HEK293 (cell line): ENCODE measurements around the gene LGALS12.

Experiments used
- CTCF ChIA-PET: fragments of 350-600 bp; formaldehyde crosslinking; extraction: SDS; loops from one replicate; lab custom pipeline; 2021; ENCODE audit warnings: antibody characterized with exemption; lab: Yijun Ruan, JAX
- POLR2A ChIA-PET: fragments of 300-600 bp; formaldehyde crosslinking; extraction: SDS; loops from one replicate; lab custom pipeline; 2020; ENCODE audit warnings: antibody characterized with exemption, inconsistent platforms; lab: Yijun Ruan, JAX
- H3K27ac ChIP-seq: fragments of 200-500 bp; sonication (Bioruptor generic); 2 replicates; pipeline ENCODE4 v1.5.1; 2014; ENCODE audit warnings: low read depth, low read length, control low read depth, inconsistent platforms; ENCODE audit errors: extremely low read depth
- H3K36me3 ChIP-seq, 2 experiments: fragments of 200-500 bp in 1 of 2; sonication (Bioruptor generic) in 1 of 2; 1 replicate in 1 of 2; 2 replicates in 1 of 2; pipeline ENCODE4 v1.5.1; 2014 to 2017; ENCODE audit warnings: inconsistent platforms in 2 of 2, low read length in 2 of 2; ENCODE audit not compliant: control insufficient read depth in 2 of 2, insufficient read depth in 1 of 2
- H3K4me1 ChIP-seq: fragments of 200-500 bp; sonication (Bioruptor generic); 2 replicates; pipeline ENCODE4 v1.5.1; 2014; ENCODE audit warnings: mild to moderate bottlenecking, low read length, inconsistent platforms; ENCODE audit not compliant: control insufficient read depth, insufficient read depth
- H3K4me3 ChIP-seq: 2 replicates; pipeline ENCODE4 v1.5.1; 2011; ENCODE audit warnings: low read depth, mild to moderate bottlenecking, control low read depth, low read length, moderate library complexity
- H3K9me3 ChIP-seq: fragments of 200-500 bp; sonication (Bioruptor generic); 2 replicates; pipeline ENCODE4 v1.5.1; 2014; ENCODE audit warnings: low read depth, low read length, inconsistent platforms; ENCODE audit not compliant: control insufficient read depth, insufficient read depth
- AEBP2 ChIP-seq: fragments of 450-650 bp; formaldehyde crosslinking; IDR thresholded peaks from 2 replicates; pipeline ENCODE4 v1.5.1; 2016; ENCODE audit warnings: missing biosample characterization, missing genetic modification characterization, borderline replicate concordance
- ELK4 ChIP-seq: IDR thresholded peaks from 2 replicates; pipeline ENCODE4 v1.6.1; 2011; ENCODE audit warnings: mild to moderate bottlenecking, low read depth, low read length, borderline replicate concordance
- GLIS2 ChIP-seq: fragments of 450-650 bp; formaldehyde crosslinking; IDR thresholded peaks from 2 replicates; pipeline ENCODE4 v1.5.1; 2016; ENCODE audit warnings: missing biosample characterization, missing genetic modification characterization
- PRDM10 ChIP-seq: fragments of 450-650 bp; formaldehyde crosslinking; IDR thresholded peaks from 2 replicates; pipeline ENCODE4 v1.5.1; 2016; ENCODE audit warnings: missing biosample characterization, missing genetic modification characterization
- RBAK ChIP-seq: fragments of 450-650 bp; formaldehyde crosslinking; IDR thresholded peaks from 2 replicates; pipeline ENCODE4 v1.5.1; 2016; ENCODE audit warnings: missing biosample characterization, missing genetic modification characterization
- REST ChIP-seq: fragments of 450-650 bp; formaldehyde crosslinking; IDR thresholded peaks from 2 replicates; pipeline ENCODE4 v1.5.1; 2016; ENCODE audit warnings: missing biosample characterization, missing genetic modification characterization
- ZBTB21 ChIP-seq: fragments of 450-650 bp; formaldehyde crosslinking; IDR thresholded peaks from 2 replicates; pipeline ENCODE4 v1.5.1; 2017; ENCODE audit warnings: missing biosample characterization, missing genetic modification characterization
- ZBTB49 ChIP-seq: fragments of 450-650 bp; formaldehyde crosslinking; IDR thresholded peaks from 2 replicates; pipeline ENCODE4 v1.5.1; 2016; ENCODE audit warnings: missing biosample characterization, missing genetic modification characterization, low read depth
- ZFP69B ChIP-seq: fragments of 450-650 bp; formaldehyde crosslinking; IDR thresholded peaks from 2 replicates; pipeline ENCODE4 v1.5.1; 2016; ENCODE audit warnings: missing biosample characterization, missing genetic modification characterization
- ZNF155 ChIP-seq: fragments of 450-650 bp; formaldehyde crosslinking; IDR thresholded peaks from 2 replicates; pipeline ENCODE4 v1.5.1; 2016; ENCODE audit warnings: missing biosample characterization, missing genetic modification characterization
- ZNF174 ChIP-seq: fragments of 450-650 bp; formaldehyde crosslinking; IDR thresholded peaks from 2 replicates; pipeline ENCODE4 v1.5.0; 2017; ENCODE audit warnings: missing biosample characterization, mild to moderate bottlenecking, missing genetic modification characterization
- ZNF184 ChIP-seq: fragments of 450-650 bp; IDR thresholded peaks from 2 replicates; pipeline ENCODE4 v1.5.1; 2018; ENCODE audit warnings: missing biosample characterization, mild to moderate bottlenecking, missing genetic modification characterization
- ZNF2 ChIP-seq: fragments of 450-650 bp; formaldehyde crosslinking; IDR thresholded peaks from 2 replicates; pipeline ENCODE4 v1.5.1; 2016; ENCODE audit warnings: missing biosample characterization, missing genetic modification characterization
- ZNF274 ChIP-seq, 2 experiments: fragments of 200-500 bp in 1 of 2; fragments of 450-650 bp in 1 of 2; sonication (Bioruptor generic) in 1 of 2; formaldehyde crosslinking in 1 of 2; IDR thresholded peaks; 2 replicates each; pipeline versions ENCODE4 v1.5.1 to v1.6.1; 2014 to 2016; ENCODE audit warnings: borderline replicate concordance in 1 of 2, inconsistent platforms in 1 of 2, low read length in 1 of 2, missing biosample characterization in 1 of 2, missing genetic modification characterization in 1 of 2
- ZNF391 ChIP-seq: fragments of 450-650 bp; formaldehyde crosslinking; IDR thresholded peaks from 2 replicates; pipeline ENCODE4 v1.5.1; 2016; ENCODE audit warnings: low read depth, missing biosample characterization, missing genetic modification characterization, borderline replicate concordance
- ZNF658 ChIP-seq: fragments of 450-650 bp; formaldehyde crosslinking; IDR thresholded peaks from 2 replicates; pipeline ENCODE4; 2016; ENCODE audit warnings: missing biosample characterization, missing genetic modification characterization

Gene LGALS12

GRCh38 chr11:63518548-63518947, 12.7 kb downstream of the LGALS12 start (continued):
- TF ChIP-seq ZBTB49 (tag by site-specific recombination) (no peak), AEBP2 (tag by site-specific recombination) (no peak), ZFP69B (tag by site-specific recombination) (no peak), ZNF174 (tag by site-specific recombination) (no peak)

- no peaks in the 10 kb centered on the region for H3K4me1 ChIP-seq
- POLR2A ChIA-PET: no interaction called here
- TF ChIP-seq ELK4 (no peak), REST (tag by site-specific recombination) (no peak), PRDM10 (no peak), ZNF274 (IDR thresholded peaks at IDR 0.05; ENCODE audit: low read length) (no peak), ZNF274 (tag by site-specific recombination; IDR thresholded peaks at IDR 0.05; ENCODE audit: borderline replicate concordance) (no peak)
- CTCF ChIA-PET: no interaction called here
- H3K36me3 ChIP-seq: no peaks in the 10 kb centered on the region
- no peak overlapping the region for H3K27ac ChIP-seq
- no peaks in the 10 kb centered on the region for H3K9me3 ChIP-seq
- H3K4me3 ChIP-seq: no peak overlapping the region
Measured at GRCh38 chr11:63520606-63521170, 14.8 kb downstream of the LGALS12 start.

GRCh38 chr11:63521896-63522295, 16.0 kb downstream of the LGALS12 start:
- no peak overlapping the region for H3K4me3 ChIP-seq
- no peaks in the 10 kb centered on the region for H3K4me1 ChIP-seq
- ChIA-PET CTCF (no interaction called here), POLR2A (interaction anchor here (0.6 kb wide), 1 partner anchor 822 kb away, joined by 4 read pairs; no protein-coding TSS in a partner anchor)
- H3K27ac ChIP-seq: no peak overlapping the region
- no peaks in the 10 kb centered on the region for H3K9me3 ChIP-seq
- H3K36me3 ChIP-seq: no peaks in the 10 kb centered on the region
- no peak for TF ChIP-seq ZNF391 (tag by site-specific recombination)
- TF ChIP-seq ZNF155: no peak
- no peak for TF ChIP-seq RBAK (tag by site-specific recombination)
- TF ChIP-seq ZNF184 (tag by site-specific recombination): no peak
- no peak for TF ChIP-seq ZBTB21 (tag by site-specific recombination)
- TF ChIP-seq ZNF658 (tag by site-specific recombination): no peak
- no peak for TF ChIP-seq GLIS2
- TF ChIP-seq ZNF2 (tag by site-specific recombination): no peak
